GM23248 (cell line): Measurements from ENCODE around the gene ACAP3. TPM values are rescaled to one million over a fixed set of nuclear protein-coding genes. Genes with fewer than 3 reads are reported as not detected.

Source experiments
- DNase-seq: peaks from one replicate; pipeline ENCODE4 v3.0.0-alpha.2; 2015
- H2AFZ ChIP-seq: fragments of 200-600 bp; sonication (generic); 2 replicates; pipeline ENCODE4 v1.6.1; 2016; ENCODE audit warnings: antibody characterized with exemption
- H3F3A ChIP-seq: fragments of 200-600 bp; sonication (generic); 2 replicates; pipeline ENCODE4 v1.6.1; 2016; ENCODE audit warnings: mild to moderate bottlenecking, antibody characterized with exemption, mixed run types; ENCODE audit not compliant: insufficient read depth
- H3K27ac ChIP-seq: fragments of 200-600 bp; sonication (generic); 2 replicates; pipeline ENCODE4 v1.5.1; 2016; ENCODE audit warnings: mild to moderate bottlenecking
- H3K27me3 ChIP-seq: fragments of 200-600 bp; sonication (generic); replicated peaks from 2 replicates; pipeline ENCODE4 v1.6.1; 2016; ENCODE audit warnings: mild to moderate bottlenecking; ENCODE audit not compliant: insufficient read depth
- H3K36me3 ChIP-seq: fragments of 200-600 bp; sonication (generic); 2 replicates; pipeline ENCODE4 v1.6.1; 2016; ENCODE audit warnings: low read depth, mild to moderate bottlenecking
- H3K4me1 ChIP-seq: fragments of 200-600 bp; sonication (generic); 2 replicates; pipeline ENCODE4 v1.6.1; 2016; ENCODE audit warnings: mild to moderate bottlenecking; ENCODE audit not compliant: insufficient read depth
- H3K4me2 ChIP-seq: fragments of 200-600 bp; sonication (generic); one replicate; pipeline ENCODE4 v1.6.1; 2016; ENCODE audit warnings: mild to moderate bottlenecking; ENCODE audit not compliant: unreplicated experiment
- H3K4me3 ChIP-seq: fragments of 200-600 bp; sonication (generic); 2 replicates; pipeline ENCODE4 v1.5.1; 2016; ENCODE audit warnings: mild to moderate bottlenecking
- H3K79me2 ChIP-seq: fragments of 200-600 bp; sonication (generic); 2 replicates; pipeline ENCODE4 v1.6.1; 2016; ENCODE audit warnings: mild to moderate bottlenecking; ENCODE audit not compliant: insufficient read depth
- H3K9ac ChIP-seq: fragments of 200-600 bp; sonication (generic); 2 replicates; pipeline ENCODE4 v1.6.1; 2016; ENCODE audit warnings: mild to moderate bottlenecking
- H3K9me2 ChIP-seq: fragments of 200-600 bp; sonication (generic); 2 replicates; pipeline ENCODE4 v1.6.1; 2016; ENCODE audit warnings: mixed run types, mild to moderate bottlenecking, moderate library complexity; ENCODE audit not compliant: insufficient read depth
- H3K9me3 ChIP-seq: fragments of 200-600 bp; sonication (generic); one replicate; pipeline ENCODE4 v1.6.1; 2017; ENCODE audit warnings: low read depth
- H4K20me1 ChIP-seq: fragments of 200-600 bp; sonication (generic); 2 replicates; pipeline ENCODE4 v1.6.0; 2016; ENCODE audit not compliant: insufficient read depth
- EZH2 ChIP-seq: fragments of 200-600 bp; sonication (generic); IDR thresholded peaks from 2 replicates; pipeline ENCODE4 v1.6.1; 2018; ENCODE audit warnings: antibody characterized with exemption, mild to moderate bottlenecking; ENCODE audit not compliant: insufficient read depth, poor library complexity, severe bottlenecking
- EZH2phosphoT487 ChIP-seq: fragments of 200-600 bp; sonication (generic); IDR thresholded peaks from 2 replicates; pipeline ENCODE4 v1.6.1; 2018; ENCODE audit warnings: antibody characterized with exemption, moderate library complexity, mild to moderate bottlenecking, low read depth; ENCODE audit not compliant: insufficient read depth
- WGBS, 2 experiments: methylation state at CpG; one replicate each; pipeline ENCODE4 v1.1.6; 2015 to 2017; ENCODE audit warnings: low lambda C conversion rate in 2 of 2, low coverage in 1 of 2; ENCODE audit errors: missing lambda C conversion rate in 2 of 2; 5-methylcytosine and 5-hydroxymethylcytosine counted together
- in situ Hi-C: fragments of 300-500 bp; cut with MboI; formaldehyde crosslinking; loops from 2 replicates; pipeline ENCODE4 v1.15.0; 2020
- polyA plus RNA-seq: library from polyadenylated mRNA; unstranded; fragments of >200 nt; fragmentation: Nextera tagmentation; extraction: Ambion mirVana; gene quantifications from 2 replicates; pipeline ENCODE4 v1.2.1, GENCODE V29; 2016
- total RNA-seq: library from RNA; depleted of rRNA; stranded (reverse); fragments of >200 nt; shearing (Covaris generic); gene quantifications from 2 replicates; pipeline ENCODE4 v1.2.3, GENCODE V29; 2014; rRNA removed

ACAP3 gene
- total RNA-seq (58.6 and 68.0 TPM in 2 replicates), polyA plus RNA-seq (11.6 and 11.8 TPM in 2 replicates)

GRCh38 chr1:1307923-1308755 is at the start of gene ACAP3, which contains the start of gene PUSL1:
Gene ACAP3, minus strand, starts transcription at chr1:1307930. Its CDS starts 115 bp downstream, at chr1:1307815.
Gene PUSL1, plus strand, starts transcription at chr1:1308597. Its CDS starts 47 bp downstream, at chr1:1308644.
- peaks cover 22% of the 10 kb centered on the region for H3K4me1 ChIP-seq
- H3K9me3 ChIP-seq = no peaks in the 10 kb centered on the region
- H3K36me3 ChIP-seq = peaks cover 7% of the 10 kb centered on the region; the same call in 1 of the 2 replicates
- H3K79me2 ChIP-seq = peaks cover 60% of the 10 kb centered on the region
- peak within 1 kb of the TSS; percentile 89 for H3K27ac ChIP-seq
- TF ChIP-seq EZH2 = no peak
- H3K4me2 ChIP-seq = peak within 1 kb of the TSS; percentile 85
- H3K4me3 ChIP-seq = peak within 1 kb of the TSS; percentile 99
- peak; percentile 98 for DNase-seq
- no peaks in the 10 kb centered on the region for H3K27me3 ChIP-seq
- peak within 1 kb of the TSS; percentile 67 for H2AFZ ChIP-seq
- 1% methylated on average over 54 to 111 of the region's 131 CpGs for WGBS, 2 experiments
- H3F3A ChIP-seq = no peaks in the 10 kb centered on the region
- in situ Hi-C loops = no loop called here
- H3K9ac ChIP-seq = peak within 1 kb of the TSS; percentile 97
- no peaks in the 10 kb centered on the region for H3K9me2 ChIP-seq
- no peaks in the 10 kb centered on the region for H4K20me1 ChIP-seq

GRCh38 chr1:1356796-1357401 is 49.2 kb upstream of the ACAP3 start:
- no peaks in the 10 kb centered on the region for H3K9me2 ChIP-seq
- H3K4me1 ChIP-seq = peaks cover 43% of the 10 kb centered on the region
- no peak for TF ChIP-seq EZH2
- TF ChIP-seq EZH2phosphoT487 = no peak
- H3K36me3 ChIP-seq = peaks cover 6% of the 10 kb centered on the region; the same call in 1 of the 2 replicates
- in situ Hi-C loops = no loop called here
- no peaks in the 10 kb centered on the region for H3K9me3 ChIP-seq
- WGBS, 2 experiments = 5 to 8% methylated on average over 17 to 26 of the region's 26 CpGs
- peak overlapping the region; percentile 99 for H3K27ac ChIP-seq
- H3K4me3 ChIP-seq = peak overlapping the region; percentile 94
- H3F3A ChIP-seq = peaks cover 47% of the 10 kb centered on the region
- H3K79me2 ChIP-seq = peaks cover 74% of the 10 kb centered on the region
- no peak overlapping the region for H2AFZ ChIP-seq
- H3K4me2 ChIP-seq = peak overlapping the region; percentile 80
- H3K27me3 ChIP-seq = no peaks in the 10 kb centered on the region
- H3K9ac ChIP-seq = peak overlapping the region; percentile 96
- peak; percentile 61 for DNase-seq
- H4K20me1 ChIP-seq = no peaks in the 10 kb centered on the region; the same call in 1 of the 2 replicates

- Histone ChIP-seq H3K9me3 (no peaks in the 10 kb centered on the region), H3K79me2 (peaks cover 75% of the 10 kb centered on the region), H3K4me2 (peak overlapping the region; percentile 80), H4K20me1 (no peaks in the 10 kb centered on the region; the same call in 1 of the 2 replicates), H3K27ac (peak overlapping the region; percentile 20; the same call in 1 of the 2 replicates), H3K4me3 (peak overlapping the region; percentile 94), H3F3A (peaks cover 42% of the 10 kb centered on the region), H3K27me3 (no peaks in the 10 kb centered on the region), H2AFZ (no peak overlapping the region), H3K9ac (peak overlapping the region; percentile 96), H3K9me2 (no peaks in the 10 kb centered on the region), H3K4me1 (peaks cover 37% of the 10 kb centered on the region), H3K36me3 (peaks cover 6% of the 10 kb centered on the region; the same call in 1 of the 2 replicates)
- in situ Hi-C loops = no loop called here
- WGBS, 2 experiments = 17% methylated on average over 8 of the region's 8 CpGs; no CpG with 5 or more reads in 1 of the 2 experiments
- no peak for DNase-seq
- TF ChIP-seq EZH2 = no peak
- no peak for TF ChIP-seq EZH2phosphoT487
Measured at GRCh38 chr1:1356166-1356795, 48.6 kb upstream of the ACAP3 start.

- peaks cover 36% of the 10 kb centered on the region for H3F3A ChIP-seq
- peak overlapping the region; percentile 96 for H3K9ac ChIP-seq
- DNase-seq = peak; percentile 77
- in situ Hi-C loops = no loop called here
- peak overlapping the region; percentile 94 for H3K4me3 ChIP-seq
- H3K36me3 ChIP-seq = peaks cover 6% of the 10 kb centered on the region; the same call in 1 of the 2 replicates
- no peaks in the 10 kb centered on the region for H3K27me3 ChIP-seq
- TF ChIP-seq EZH2phosphoT487 (no peak), EZH2 (no peak)
- no peaks in the 10 kb centered on the region; the same call in 1 of the 2 replicates for H4K20me1 ChIP-seq
- H3K27ac ChIP-seq = 0 out of 2 replicates have a peak overlapping the region, but pooled peaks have one; percentile 20
- WGBS, 2 experiments = 11 to 12% methylated on average over 28 to 45 of the region's 52 CpGs
- no peaks in the 10 kb centered on the region for H3K9me3 ChIP-seq
- H2AFZ ChIP-seq = no peak overlapping the region
- H3K9me2 ChIP-seq = no peaks in the 10 kb centered on the region
- peak overlapping the region; percentile 80 for H3K4me2 ChIP-seq
- peaks cover 69% of the 10 kb centered on the region for H3K79me2 ChIP-seq
- H3K4me1 ChIP-seq = peaks cover 30% of the 10 kb centered on the region
Measured at GRCh38 chr1:1355416-1355815, 47.7 kb upstream of the ACAP3 start.
